ENCODE data around the gene JUN.

GRCh38 chr1:58808077-58808476 is 24.2 kb upstream of the JUN start:
- TF ChIP-seq, protein P1, sequence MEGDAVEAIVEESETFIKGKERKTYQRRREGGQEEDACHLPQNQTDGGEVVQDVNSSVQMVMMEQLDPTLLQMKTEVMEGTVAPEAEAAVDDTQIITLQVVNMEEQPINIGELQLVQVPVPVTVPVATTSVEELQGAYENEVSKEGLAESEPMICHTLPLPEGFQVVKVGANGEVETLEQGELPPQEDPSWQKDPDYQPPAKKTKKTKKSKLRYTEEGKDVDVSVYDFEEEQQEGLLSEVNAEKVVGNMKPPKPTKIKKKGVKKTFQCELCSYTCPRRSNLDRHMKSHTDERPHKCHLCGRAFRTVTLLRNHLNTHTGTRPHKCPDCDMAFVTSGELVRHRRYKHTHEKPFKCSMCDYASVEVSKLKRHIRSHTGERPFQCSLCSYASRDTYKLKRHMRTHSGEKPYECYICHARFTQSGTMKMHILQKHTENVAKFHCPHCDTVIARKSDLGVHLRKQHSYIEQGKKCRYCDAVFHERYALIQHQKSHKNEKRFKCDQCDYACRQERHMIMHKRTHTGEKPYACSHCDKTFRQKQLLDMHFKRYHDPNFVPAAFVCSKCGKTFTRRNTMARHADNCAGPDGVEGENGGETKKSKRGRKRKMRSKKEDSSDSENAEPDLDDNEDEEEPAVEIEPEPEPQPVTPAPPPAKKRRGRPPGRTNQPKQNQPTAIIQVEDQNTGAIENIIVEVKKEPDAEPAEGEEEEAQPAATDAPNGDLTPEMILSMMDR (conservative IDR thresholded peaks at IDR 0.05; ENCODE audit: low read depth, low read length), result no peak
- no peak for TF ChIP-seq EZH2 (IDR thresholded peaks at IDR 0.05; ENCODE audit: borderline replicate concordance, low read depth, low read length, poor library complexity, severe bottlenecking)
